T-cell (primary cell): ENCODE measurements around the gene MAP6D1. TPM values are rescaled to one million over a fixed set of nuclear protein-coding genes. Genes with fewer than 3 reads are reported as not detected.
"Not testable (repeated sequence)": the region's sequence is repeated elsewhere in the genome, so short reads cannot be mapped to it uniquely, and the experiment has no call there.

Experiments
- ATAC-seq, 4 experiments: fragments of 200-7000 bp in 3 of 4; fragments of 150-1000 bp in 1 of 4; cut with Tn5 transposase; replicated peaks in 1 of 4; 1 replicate in 3 of 4; 2 replicates in 1 of 4; pipeline ENCODE4 v1.10.0; 2021; ENCODE audit warnings: moderate library complexity in 3 of 4, mild to moderate bottlenecking in 2 of 4, moderate number of reproducible peaks in 1 of 4
- CTCF ChIA-PET, 2 donors: fragments of 300-600 bp; sonication (Branson Sonifier 250); formaldehyde crosslinking; loops; one replicate each; lab custom pipeline; 2022; ENCODE audit warnings: antibody characterized with exemption in 2 of 2; lab: Charles Lee
- POLR2A ChIA-PET, 2 donors: fragments of 300-600 bp; sonication (Branson Sonifier 250); formaldehyde crosslinking; loops; one replicate each; lab custom pipeline; 2022; ENCODE audit warnings: antibody characterized with exemption in 2 of 2; lab: Charles Lee
- DNase-seq, 35 experiments: peaks; one replicate each; pipeline versions ENCODE4 v3.0.0 to v3.0.0-alpha.2; 2013 to 2023
- H3K27ac ChIP-seq: one replicate; pipeline ENCODE4 v1.5.1; 2013; ENCODE audit warnings: low read length
- H3K27me3 ChIP-seq, 2 experiments: replicated peaks in 1 of 2; 1 replicate in 1 of 2; 2 replicates in 1 of 2; pipeline versions ENCODE4 v1.6.1 to v1.7.0; 2013; ENCODE audit warnings: low read length in 1 of 2, mixed read lengths in 1 of 2; ENCODE audit not compliant: control insufficient read depth in 2 of 2, insufficient read depth in 2 of 2; ENCODE audit errors: extremely low read depth in 1 of 2
- H3K36me3 ChIP-seq, 2 donors: 1 replicate in 1 of 2; 2 replicates in 1 of 2; pipeline versions ENCODE4 v1.6.1 to v1.7.0; 2013; ENCODE audit warnings: low read length in 1 of 2; ENCODE audit not compliant: control insufficient read depth in 2 of 2, insufficient read depth in 1 of 2; ENCODE audit errors: extremely low read depth in 1 of 2
- H3K4me1 ChIP-seq, 2 experiments: 1 replicate in 1 of 2; 2 replicates in 1 of 2; pipeline versions ENCODE4 v1.6.1 to v1.7.0; 2013; ENCODE audit warnings: low read length in 2 of 2, mixed read lengths in 1 of 2; ENCODE audit not compliant: insufficient read depth in 2 of 2, control insufficient read depth in 1 of 2; ENCODE audit errors: extremely low read depth in 1 of 2
- H3K4me3 ChIP-seq, 2 donors: 1 replicate in 1 of 2; 2 replicates in 1 of 2; pipeline versions ENCODE4 v1.5.1 to v1.7.0; 2013; ENCODE audit warnings: mild to moderate bottlenecking in 2 of 2, low read length in 1 of 2, moderate library complexity in 1 of 2; ENCODE audit not compliant: control insufficient read depth in 1 of 2; ENCODE audit errors: extremely low read depth in 1 of 2
- H3K9me3 ChIP-seq: 2 replicates; pipeline ENCODE4 v1.7.0; 2013
- H3K27ac Mint-ChIP-seq, 2 donors: one replicate each; pipeline ENCODE4 v1.8.0; 2020 to 2021; ENCODE audit warnings: mild to moderate bottlenecking in 2 of 2, mixed read lengths in 2 of 2
- H3K27me3 Mint-ChIP-seq, 2 donors: one replicate each; pipeline ENCODE4 v1.8.0; 2021 to 2022; ENCODE audit warnings: mixed read lengths in 2 of 2
- H3K36me3 Mint-ChIP-seq: one replicate; pipeline ENCODE4 v1.8.0; 2021; ENCODE audit warnings: mixed read lengths
- H3K4me1 Mint-ChIP-seq, 3 donors: one replicate each; pipeline ENCODE4 v1.8.0; 2020 to 2022; ENCODE audit warnings: mixed read lengths in 3 of 3, mild to moderate bottlenecking in 1 of 3
- H3K4me3 Mint-ChIP-seq, 3 donors: one replicate each; pipeline ENCODE4 v1.8.0; 2020 to 2022; ENCODE audit warnings: mild to moderate bottlenecking in 3 of 3, mixed read lengths in 3 of 3, moderate library complexity in 3 of 3
- H3K9me3 Mint-ChIP-seq, 3 donors: one replicate each; pipeline ENCODE4 v1.8.0; 2020 to 2022; ENCODE audit warnings: mixed read lengths in 3 of 3
- WGBS: methylation state at CpG from one replicate; pipeline ENCODE4 v1.1.5; 2013; ENCODE audit warnings: missing lambda C conversion rate; ENCODE audit not compliant: insufficient coverage; 5-methylcytosine and 5-hydroxymethylcytosine counted together
- total RNA-seq, 35 experiments: library from RNA in 6 of 35; stranded (reverse) in 6 of 35; fragments of 120-200 nt in 1 of 35; gene quantifications; one replicate each; pipeline versions ENCODE4 v1.2.1 to v1.2.4 and lab custom pipeline; 2013 to 2026

The MAP6D1 gene
- total RNA-seq, 5 donors from 2014 or later (not counting 1 experiment from before 2014, with no cell fraction given): 1.2 to 3.3 (median 2.1) TPM

- DNase-seq (no peak), ATAC-seq (no peak)
- H3K9me3 Mint-ChIP-seq: no peaks in the 10 kb centered on the region
- CTCF ChIA-PET: interaction anchor here in 1 of 2 donors (0.6 kb wide), 1 partner anchor 16 kb away, joined by 6 read pairs; no protein-coding TSS in a partner anchor
- H3K4me3 Mint-ChIP-seq: no peak overlapping the region
- peaks cover 3 to 17% (median 14%) of the 10 kb centered on the region in 3 donors for H3K4me1 Mint-ChIP-seq
- peaks cover 51% of the 10 kb centered on the region for H3K36me3 Mint-ChIP-seq
- Histone ChIP-seq H3K9me3 (no peaks in the 10 kb centered on the region), H3K27me3 (no peaks in the 10 kb centered on the region), H3K4me1 (no peaks in the 10 kb centered on the region), H3K4me3 (no peak overlapping the region), H3K27ac (no peak overlapping the region), H3K36me3 (peaks cover 6 to 58% of the 10 kb centered on the region in 2 donors)
- POLR2A ChIA-PET: no interaction called here
- H3K27me3 Mint-ChIP-seq: no peaks in the 10 kb centered on the region
- no peak overlapping the region for H3K27ac Mint-ChIP-seq
- WGBS: 100% methylated on average over 2 of the region's 6 CpGs
These were observed 32.4 kb downstream of the MAP6D1 start for GRCh38 chr3:183792976-183793375.

GRCh38 chr3:183790700-183791099 is 34.7 kb downstream of the MAP6D1 start:
- H3K4me3 Mint-ChIP-seq: no peak overlapping the region
- ATAC-seq (no peak), DNase-seq (no peak)
- no peak overlapping the region for H3K27ac Mint-ChIP-seq
- no peaks in the 10 kb centered on the region for H3K9me3 Mint-ChIP-seq
- CTCF ChIA-PET: no interaction called here
- no peak overlapping the region for H3K27ac ChIP-seq
- H3K9me3 ChIP-seq: no peaks in the 10 kb centered on the region
- H3K4me3 ChIP-seq: no peak overlapping the region
- peaks cover 56% of the 10 kb centered on the region for H3K36me3 Mint-ChIP-seq
- H3K27me3 ChIP-seq: no peaks in the 10 kb centered on the region
- H3K4me1 Mint-ChIP-seq: peaks cover 3 to 17% (median 14%) of the 10 kb centered on the region in 3 donors
- H3K27me3 Mint-ChIP-seq: no peaks in the 10 kb centered on the region
- 98% methylated on average over 5 of the region's 16 CpGs for WGBS
- POLR2A ChIA-PET: no interaction called here
- H3K4me1 ChIP-seq: no peaks in the 10 kb centered on the region
- H3K36me3 ChIP-seq: peaks cover 6 to 65% of the 10 kb centered on the region in 2 donors

GRCh38 chr3:183789826-183790225 is 35.6 kb downstream of the MAP6D1 start:
- no peaks in the 10 kb centered on the region for H3K27me3 Mint-ChIP-seq
- Histone ChIP-seq H3K4me1 (no peaks in the 10 kb centered on the region), H3K9me3 (no peaks in the 10 kb centered on the region), H3K27ac (no peak overlapping the region), H3K36me3 (peaks cover 6 to 67% of the 10 kb centered on the region in 2 donors), H3K27me3 (no peaks in the 10 kb centered on the region), H3K4me3 (no peak overlapping the region)
- no peak overlapping the region for H3K4me3 Mint-ChIP-seq
- CTCF ChIA-PET: interaction anchor here in 1 of 2 donors (0.7 kb wide), 1 partner anchor 892 kb away, joined by 3 read pairs; no protein-coding TSS in a partner anchor
- peaks cover 57% of the 10 kb centered on the region for H3K36me3 Mint-ChIP-seq
- no peaks in the 10 kb centered on the region for H3K9me3 Mint-ChIP-seq
- WGBS: 40% methylated on average over 2 of the region's 4 CpGs
- POLR2A ChIA-PET: interaction anchor here in 1 of 2 donors (0.5 kb wide), 1 partner anchor 61 kb away, joined by 3 read pairs; no protein-coding TSS in a partner anchor
- DNase-seq (no peak), ATAC-seq (no peak)
- H3K4me1 Mint-ChIP-seq: peaks cover 3 to 17% (median 14%) of the 10 kb centered on the region in 3 donors
- H3K27ac Mint-ChIP-seq: no peak overlapping the region

GRCh38 chr3:183784503-183784902 is 40.9 kb downstream of the MAP6D1 start:
- POLR2A ChIA-PET, H3K9me3 Mint-ChIP-seq, DNase-seq, H3K4me3 Mint-ChIP-seq, CTCF ChIA-PET, H3K27me3 Mint-ChIP-seq, H3K27ac Mint-ChIP-seq, ATAC-seq, H3K27ac ChIP-seq, H3K4me3 ChIP-seq, H3K9me3 ChIP-seq, H3K27me3 ChIP-seq, H3K4me1 ChIP-seq: not testable (repeated sequence)
- peaks cover 7 to 59% of the 10 kb centered on the region in 2 donors for H3K36me3 ChIP-seq
- peaks cover 3 to 13% (median 8%) of the 10 kb centered on the region in 3 donors for H3K4me1 Mint-ChIP-seq
- H3K36me3 Mint-ChIP-seq: peaks cover 58% of the 10 kb centered on the region
- 100% methylated on average over 2 of the region's 10 CpGs for WGBS

GRCh38 chr3:183782576-183783276 is 42.7 kb downstream of the MAP6D1 start:
- H3K36me3 Mint-ChIP-seq: peaks cover 65% of the 10 kb centered on the region

GRCh38 chr3:183781246-183781645 is 44.1 kb downstream of the MAP6D1 start:
- H3K9me3 Mint-ChIP-seq: no peaks in the 10 kb centered on the region
- WGBS: 97% methylated on average over 6 of the region's 6 CpGs
- Histone ChIP-seq H3K27ac (no peak overlapping the region), H3K4me3 (no peak overlapping the region), H3K4me1 (no peaks in the 10 kb centered on the region), H3K9me3 (no peaks in the 10 kb centered on the region), H3K36me3 (peaks cover 26 to 62% of the 10 kb centered on the region in 2 donors), H3K27me3 (no peaks in the 10 kb centered on the region)
- peaks cover 62% of the 10 kb centered on the region for H3K36me3 Mint-ChIP-seq
- no peaks in the 10 kb centered on the region for H3K4me1 Mint-ChIP-seq
- H3K27ac Mint-ChIP-seq: no peak overlapping the region
- DNase-seq (no peak), ATAC-seq (no peak)
- no peaks in the 10 kb centered on the region for H3K27me3 Mint-ChIP-seq
- no peak overlapping the region for H3K4me3 Mint-ChIP-seq
- ChIA-PET POLR2A (no interaction called here), CTCF (no interaction called here)

More at GRCh38 chr3:183782576-183783276, 42.7 kb downstream of the MAP6D1 start:
- Histone ChIP-seq H3K4me3 (no peak overlapping the region), H3K27me3 (no peaks in the 10 kb centered on the region), H3K4me1 (no peaks in the 10 kb centered on the region), H3K9me3 (no peaks in the 10 kb centered on the region), H3K27ac (no peak overlapping the region), H3K36me3 (peaks cover 20 to 59% of the 10 kb centered on the region in 2 donors)
- DNase-seq (no peak), ATAC-seq (no peak)
- Mint-ChIP-seq H3K4me1 (no peaks in the 10 kb centered on the region), H3K9me3 (no peaks in the 10 kb centered on the region), H3K27me3 (no peaks in the 10 kb centered on the region), H3K4me3 (no peak overlapping the region), H3K27ac (no peak overlapping the region)
- 100% methylated on average over 4 of the region's 7 CpGs for WGBS
- ChIA-PET CTCF (no interaction called here), POLR2A (no interaction called here)
